Measurements from ENCODE around the gene YBX3. TPM values are rescaled to one million over a fixed set of nuclear protein-coding genes. Genes with fewer than 3 reads are reported as not detected.
A peak's percentile ranks its signal among the peaks of the same experiment; 100 is the strongest.

Gene YBX3
- total RNA-seq, 1 experiment from 2014 or later, result 55.1 TPM

DNA sequence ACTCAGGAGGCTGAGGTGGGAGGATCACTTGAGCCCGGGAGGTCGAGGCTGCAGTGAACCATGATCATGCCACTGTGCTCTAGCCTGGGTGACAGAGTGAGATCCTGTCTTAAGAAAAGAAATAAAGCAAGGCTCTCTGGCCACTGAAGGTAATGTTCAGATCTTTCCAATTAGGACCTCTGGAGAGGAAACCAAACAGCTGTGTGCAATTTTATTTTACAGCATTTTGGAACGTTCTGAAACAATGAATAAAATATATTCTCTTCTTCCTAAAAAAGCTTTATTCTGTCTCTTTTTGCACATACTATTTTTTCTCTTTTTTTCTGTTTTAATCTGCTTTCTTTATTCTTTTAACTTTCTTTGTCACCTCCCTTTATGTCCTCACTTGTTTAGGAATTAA, 5.0 kb upstream of the YBX3 start:
- no peak for DNase-seq (ENCODE audit: low read depth, low spot score)
- in situ Hi-C loops (cut with HindIII; ENCODE audit: low pct_unique_long_range_greater_than_20kb, low sequenced_read_pairs), result no loop called here

DNA sequence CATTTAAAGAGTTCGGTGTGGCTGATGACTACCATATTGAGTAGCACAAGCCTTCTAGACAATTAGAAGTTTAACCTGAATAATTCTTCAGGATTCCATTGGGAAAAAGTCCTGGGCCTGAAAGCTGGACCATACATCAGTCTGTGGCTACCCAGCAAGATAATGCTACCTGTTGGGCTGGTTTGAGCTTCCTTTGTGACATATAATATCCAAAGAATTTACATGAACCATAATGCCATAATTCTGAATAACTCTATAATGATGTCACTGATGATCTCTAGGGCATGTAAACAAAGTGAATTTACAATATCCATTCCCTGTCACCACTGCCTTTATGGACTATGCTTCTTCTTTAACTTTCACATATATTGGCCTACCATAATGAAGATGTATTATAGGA, 3.8 kb upstream of the YBX3 start:
- in situ Hi-C loops (cut with HindIII; ENCODE audit: low pct_unique_long_range_greater_than_20kb, low sequenced_read_pairs), result no loop called here
- DNase-seq (ENCODE audit: low read depth, low spot score), result no peak

DNA sequence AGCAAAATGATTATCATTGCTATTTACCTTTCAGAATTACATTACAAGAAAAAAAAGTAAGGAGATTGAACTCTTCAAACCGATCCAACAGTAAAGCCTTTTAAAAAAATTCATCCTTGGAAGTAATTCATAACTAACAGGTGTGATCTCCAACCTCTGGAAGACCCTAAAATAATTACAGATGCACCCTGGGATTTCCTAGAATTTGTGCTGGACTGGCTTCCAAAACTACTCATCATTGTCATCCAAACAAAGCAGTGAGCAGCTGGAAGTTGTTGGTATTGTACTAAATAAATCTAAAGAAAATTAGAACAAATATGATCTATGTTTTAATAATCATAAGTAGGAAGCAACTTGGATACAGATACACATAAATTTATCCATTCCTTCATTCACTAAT, 1.9 kb upstream of the YBX3 start:
- in situ Hi-C loops (cut with HindIII; ENCODE audit: low pct_unique_long_range_greater_than_20kb, low sequenced_read_pairs), result no loop called here
- no peak for DNase-seq (ENCODE audit: low read depth, low spot score)

DNA sequence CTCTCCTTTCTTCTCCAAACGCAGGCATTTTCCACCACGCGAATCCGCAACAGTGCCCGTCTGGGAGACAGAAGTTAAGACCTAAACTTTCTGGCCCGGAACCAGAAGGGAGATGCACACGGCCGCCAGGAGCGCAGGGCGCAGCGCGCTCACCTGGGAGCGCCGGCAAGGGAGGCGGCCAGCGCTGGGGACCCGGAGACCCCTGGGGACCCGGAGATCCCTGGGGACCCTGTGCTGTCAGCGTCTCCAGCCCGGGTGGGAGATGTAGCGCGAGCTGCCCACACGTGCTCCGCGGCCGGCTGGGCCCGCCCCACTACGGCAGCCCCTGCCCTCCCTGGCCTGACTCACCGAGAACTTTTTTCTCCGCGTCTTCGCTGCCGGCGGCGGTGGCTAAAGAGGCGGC, 620 bp downstream of the YBX3 start:
- DNase-seq (ENCODE audit: low read depth, low spot score), result no peak
- in situ Hi-C loops (cut with HindIII; ENCODE audit: low pct_unique_long_range_greater_than_20kb, low sequenced_read_pairs), result no loop called here

DNA sequence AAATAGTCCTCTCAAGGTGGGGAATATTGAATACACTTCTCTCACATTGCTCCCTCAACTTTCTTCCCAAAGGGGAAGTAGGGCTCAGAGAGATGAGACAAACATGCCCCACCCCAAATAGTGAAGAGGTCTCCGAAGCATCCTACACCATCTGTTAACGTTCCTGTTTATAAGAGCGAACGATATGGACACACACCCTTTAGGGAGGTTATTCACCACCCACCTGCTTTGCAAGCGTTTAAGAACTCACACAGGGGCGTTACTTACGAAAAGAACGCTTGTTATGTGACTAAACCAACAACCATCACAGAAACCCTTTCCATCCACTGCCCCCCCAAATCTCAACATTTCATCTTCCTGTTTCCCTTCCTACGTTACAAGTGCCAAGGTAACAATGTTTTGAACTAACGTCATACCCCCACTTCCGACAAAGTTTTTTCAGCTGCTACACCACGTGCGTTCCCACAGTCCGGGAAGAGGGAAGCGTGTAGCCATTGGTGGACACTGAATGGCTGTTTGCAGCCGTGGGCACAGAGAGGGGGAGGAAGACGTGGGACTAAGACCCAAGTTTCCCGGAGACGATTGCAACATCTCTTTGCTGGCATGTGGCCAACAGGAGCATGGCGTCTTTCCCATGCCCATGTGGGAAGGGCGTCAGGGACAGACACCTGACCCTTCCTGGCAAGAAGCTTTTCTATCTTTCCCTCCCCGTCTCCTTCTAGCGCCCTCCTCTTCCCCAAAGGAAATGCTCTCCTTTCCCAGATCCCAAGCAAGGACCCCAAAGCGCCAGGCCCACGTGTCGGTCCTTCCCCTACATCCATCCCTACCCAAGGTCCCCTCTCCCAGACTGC, 1.2 kb downstream of the YBX3 start:
- in situ Hi-C loops (cut with HindIII; ENCODE audit: low pct_unique_long_range_greater_than_20kb, low sequenced_read_pairs), result no loop called here
- peak; percentile 96 for DNase-seq (ENCODE audit: low read depth, low spot score)

DNA sequence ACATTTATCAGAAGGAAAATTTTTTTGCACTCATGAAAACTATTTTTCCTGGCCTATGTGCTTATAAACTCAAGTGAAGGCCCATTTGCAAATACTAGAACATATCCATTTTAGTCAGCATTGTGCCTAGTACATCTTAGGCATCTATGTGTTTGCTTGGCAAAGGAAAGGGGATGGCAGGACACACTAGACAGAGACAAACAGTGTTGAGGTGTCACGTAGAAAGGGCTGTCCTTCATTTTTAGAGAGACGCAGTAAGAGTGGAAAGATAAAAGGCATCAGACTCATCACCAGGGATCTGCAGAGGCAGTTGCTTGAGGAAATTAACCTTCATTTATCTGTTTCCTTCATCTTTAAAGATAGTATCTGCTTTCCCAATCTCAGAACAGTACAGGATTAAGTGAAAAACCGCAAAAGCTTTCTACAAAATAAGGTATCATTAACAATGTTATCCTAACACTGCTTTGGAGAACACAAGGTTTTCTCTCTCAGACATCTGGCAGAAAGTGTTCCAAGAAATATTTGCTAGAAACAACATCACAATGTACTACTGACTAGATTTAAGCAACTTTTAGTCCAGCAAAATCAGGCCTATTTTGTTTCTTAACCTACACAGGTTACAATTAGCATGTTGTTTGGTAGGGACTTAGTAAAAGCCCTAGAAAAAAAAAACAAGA, 2.0 kb downstream of the YBX3 start:
- DNase-seq (ENCODE audit: low read depth, low spot score), result no peak
- in situ Hi-C loops (cut with HindIII; ENCODE audit: low pct_unique_long_range_greater_than_20kb, low sequenced_read_pairs), result no loop called here

DNA sequence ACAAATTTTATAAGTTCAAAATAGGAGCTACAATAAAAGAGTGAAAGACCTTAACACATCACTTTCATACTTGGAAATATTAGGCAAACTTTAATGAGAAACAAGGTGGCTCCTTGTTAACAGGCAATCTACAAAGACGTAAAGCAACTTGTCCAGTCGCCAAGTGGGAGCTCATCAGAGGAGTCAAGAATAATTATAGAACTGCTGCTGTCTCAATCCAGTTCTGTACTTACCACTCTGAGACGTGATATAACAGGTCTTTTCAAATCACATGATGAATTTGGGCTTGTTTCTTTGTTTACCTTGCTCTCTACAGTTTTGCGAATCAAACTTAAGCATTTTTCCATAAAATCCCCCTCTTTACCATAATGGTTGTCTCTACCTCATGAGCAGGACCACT, 3.6 kb downstream of the YBX3 start:
- no peak for DNase-seq (ENCODE audit: low read depth, low spot score)
- in situ Hi-C loops (cut with HindIII; ENCODE audit: low pct_unique_long_range_greater_than_20kb, low sequenced_read_pairs), result no loop called here

DNA sequence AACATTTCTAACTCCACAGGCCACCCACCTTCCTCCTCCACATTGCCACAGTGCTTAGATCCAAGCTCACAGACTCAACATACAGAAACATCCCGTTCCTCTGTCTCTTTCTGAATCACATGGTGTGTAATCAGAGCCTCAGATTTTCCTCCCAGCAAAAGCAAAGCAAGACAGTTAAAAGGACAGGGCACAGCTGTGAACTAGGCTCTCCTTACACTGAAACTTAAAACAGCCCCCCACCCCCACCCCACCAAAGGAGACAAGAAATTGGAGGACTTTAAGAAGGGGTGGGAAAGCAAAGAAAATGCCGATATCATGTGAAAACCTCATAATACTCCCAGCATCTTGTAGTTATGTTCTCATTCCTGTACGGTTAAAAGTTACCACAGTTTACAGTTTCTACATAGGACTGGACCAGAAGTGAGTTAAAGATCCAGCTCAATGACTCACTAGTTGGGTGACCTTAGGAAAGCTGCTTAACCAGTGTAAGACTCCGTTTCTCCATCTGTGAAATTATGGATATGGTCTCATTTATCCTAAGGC, 4.8 kb downstream of the YBX3 start:
- in situ Hi-C loops (cut with HindIII; ENCODE audit: low pct_unique_long_range_greater_than_20kb, low sequenced_read_pairs), result no loop called here
- peak; percentile 40 for DNase-seq (ENCODE audit: low read depth, low spot score)

DNA sequence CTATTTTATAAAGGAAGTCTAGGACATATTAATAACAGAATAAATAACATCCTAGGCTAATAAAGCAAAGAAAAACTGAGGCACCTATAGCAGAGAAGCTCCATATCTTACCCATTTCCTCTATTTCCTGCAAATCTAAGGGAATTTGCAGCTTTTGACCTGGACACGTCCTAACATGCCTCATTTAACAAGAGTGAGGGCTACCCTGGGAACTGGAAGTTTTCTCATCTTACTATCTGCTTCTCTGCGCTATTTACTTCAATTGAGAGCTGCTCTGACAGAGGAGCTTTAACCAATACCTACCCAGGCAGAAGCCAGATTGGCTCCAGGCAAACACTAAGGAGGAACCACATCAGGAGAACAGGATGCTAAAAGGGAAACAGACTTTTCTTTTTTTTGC, 5.7 kb downstream of the YBX3 start:
- in situ Hi-C loops (cut with HindIII; ENCODE audit: low pct_unique_long_range_greater_than_20kb, low sequenced_read_pairs), result no loop called here
- DNase-seq (ENCODE audit: low read depth, low spot score), result no peak

DNA sequence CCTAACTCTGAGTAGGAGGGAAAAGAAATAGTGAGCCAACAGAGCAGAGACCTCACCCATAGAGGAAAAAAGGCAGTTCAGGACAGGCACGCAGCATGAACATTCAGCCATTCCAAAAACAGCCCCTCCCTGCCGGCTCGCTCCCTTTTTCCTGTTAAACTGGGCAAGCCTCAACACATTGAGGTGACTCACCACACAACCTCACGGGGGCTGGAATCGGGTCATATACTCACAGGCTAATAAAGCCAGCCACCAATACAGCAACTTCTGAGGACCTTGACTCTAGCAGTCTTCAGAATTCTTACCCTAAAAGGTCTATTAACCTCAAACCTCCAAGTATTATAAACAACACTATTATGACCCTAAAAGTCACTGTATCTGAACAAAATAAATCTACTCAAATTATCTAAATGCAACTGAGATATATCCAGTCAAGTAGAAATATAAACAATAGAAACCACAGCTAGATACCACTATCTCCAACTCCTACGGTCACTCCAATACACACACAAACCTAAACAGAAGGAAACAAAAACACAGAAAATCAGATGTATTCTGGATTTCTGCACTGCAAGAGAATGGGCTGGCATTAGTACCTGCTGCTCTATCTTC, 6.3 kb downstream of the YBX3 start:
- no peak for DNase-seq (ENCODE audit: low read depth, low spot score)
- in situ Hi-C loops (cut with HindIII; ENCODE audit: low pct_unique_long_range_greater_than_20kb, low sequenced_read_pairs), result no loop called here

DNA sequence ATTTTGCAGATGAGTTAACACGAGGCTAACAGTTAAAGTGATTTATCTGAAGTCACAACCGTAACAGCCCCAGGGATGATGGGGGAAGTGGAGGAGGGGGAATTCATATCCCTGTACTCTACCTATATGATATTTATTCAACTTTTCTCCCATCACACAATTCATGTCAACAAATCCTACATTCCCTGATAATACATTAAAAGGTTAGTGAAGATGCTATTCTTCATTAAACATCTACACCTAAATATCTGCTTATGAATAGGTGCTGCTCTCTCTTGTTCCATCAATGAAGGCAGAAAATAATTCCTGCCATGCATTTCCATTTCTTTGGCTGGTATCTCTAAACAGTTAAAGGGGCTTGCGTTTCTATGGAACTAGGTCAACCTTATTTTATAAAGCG, 6.8 kb downstream of the YBX3 start:
- in situ Hi-C loops (cut with HindIII; ENCODE audit: low pct_unique_long_range_greater_than_20kb, low sequenced_read_pairs), result no loop called here
- DNase-seq (ENCODE audit: low read depth, low spot score), result no peak

DNA sequence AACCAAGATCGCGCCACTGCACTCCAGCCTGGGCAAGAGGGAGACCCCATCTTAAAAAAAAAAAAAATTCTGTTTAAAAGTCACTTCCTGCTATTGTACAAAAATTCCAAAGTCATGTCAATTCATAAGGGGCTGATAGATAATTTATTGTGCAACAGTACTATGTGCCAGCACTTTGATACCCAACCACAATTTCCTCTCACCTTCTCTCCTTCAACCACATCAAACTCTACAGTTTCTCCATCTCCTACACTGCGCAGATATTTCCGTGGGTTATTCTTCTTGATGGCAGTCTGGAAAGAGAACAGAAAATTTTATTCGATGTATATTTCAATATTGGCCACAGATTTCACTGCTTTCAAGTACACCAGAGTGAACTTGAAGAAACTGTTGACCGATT, 7.6 kb downstream of the YBX3 start:
- DNase-seq (ENCODE audit: low read depth, low spot score), result no peak

DNA sequence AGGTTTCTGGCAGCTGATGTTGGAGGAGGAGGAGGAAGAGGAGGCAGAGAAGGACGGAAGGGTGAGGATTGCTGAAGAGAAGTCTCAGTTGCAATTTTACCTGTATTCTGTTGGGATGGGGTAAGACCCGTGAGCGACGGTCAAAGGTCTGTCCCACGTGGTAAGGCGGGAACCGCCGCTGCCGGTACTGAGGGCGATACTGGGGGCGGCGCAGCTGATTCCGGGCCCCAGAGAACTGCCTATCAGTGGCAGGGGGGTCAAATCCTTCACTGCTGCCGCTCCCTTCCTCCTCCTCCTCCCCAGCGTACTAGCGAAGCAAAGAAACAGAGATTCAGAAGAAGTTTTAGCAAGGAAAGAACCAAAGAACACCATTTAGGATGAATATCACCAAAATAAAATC, 13.3 kb downstream of the YBX3 start:
- no peak for DNase-seq (ENCODE audit: low read depth, low spot score)
- in situ Hi-C loops (cut with HindIII; ENCODE audit: low pct_unique_long_range_greater_than_20kb, low sequenced_read_pairs), result no loop called here

More for the DNA sequence above, 7.6 kb downstream of the YBX3 start:
- in situ Hi-C loops (cut with HindIII; ENCODE audit: low pct_unique_long_range_greater_than_20kb, low sequenced_read_pairs), result no loop called here

DNA sequence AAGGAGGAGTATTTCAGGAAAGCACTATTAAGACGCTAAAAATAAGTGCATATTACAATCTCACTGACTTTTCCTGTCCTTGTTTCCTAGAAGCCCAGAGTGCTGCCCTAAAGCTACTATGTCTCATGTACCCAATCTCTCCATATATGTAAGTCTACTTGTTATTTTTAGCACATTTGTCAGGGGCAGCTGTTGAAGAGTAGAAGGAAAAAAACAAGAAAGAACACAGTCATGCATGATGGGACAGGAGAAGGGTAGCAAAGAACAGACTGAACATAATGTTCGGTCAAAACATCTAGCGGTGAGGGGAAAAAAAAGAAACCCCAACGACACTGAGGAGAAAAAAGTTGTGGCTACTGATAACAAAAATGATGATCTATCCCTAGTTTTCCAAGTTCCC, 14.3 kb downstream of the YBX3 start:
- in situ Hi-C loops (cut with HindIII; ENCODE audit: low pct_unique_long_range_greater_than_20kb, low sequenced_read_pairs), result no loop called here
- no peak for DNase-seq (ENCODE audit: low read depth, low spot score)

DNA sequence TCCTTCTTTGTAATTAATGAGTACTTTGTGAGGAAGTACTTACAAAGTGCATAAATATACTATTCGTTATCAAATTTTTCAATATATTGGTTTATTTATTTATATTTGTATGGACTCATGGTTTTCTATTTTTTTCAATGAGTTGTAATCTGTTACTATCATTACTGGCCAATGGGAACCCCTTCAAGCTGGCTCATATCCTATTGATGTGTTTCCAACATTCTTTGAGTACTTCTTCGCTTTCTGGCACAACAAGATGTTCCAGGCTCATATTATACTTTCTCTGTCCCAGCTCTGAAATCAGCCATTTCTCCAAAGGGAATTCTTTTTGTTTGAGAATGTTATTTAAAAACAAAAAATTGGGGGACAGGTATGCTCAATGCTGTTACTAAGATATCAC, 17.5 kb downstream of the YBX3 start:
- in situ Hi-C loops (cut with HindIII; ENCODE audit: low pct_unique_long_range_greater_than_20kb, low sequenced_read_pairs), result no loop called here
- DNase-seq (ENCODE audit: low read depth, low spot score), result no peak

DNA sequence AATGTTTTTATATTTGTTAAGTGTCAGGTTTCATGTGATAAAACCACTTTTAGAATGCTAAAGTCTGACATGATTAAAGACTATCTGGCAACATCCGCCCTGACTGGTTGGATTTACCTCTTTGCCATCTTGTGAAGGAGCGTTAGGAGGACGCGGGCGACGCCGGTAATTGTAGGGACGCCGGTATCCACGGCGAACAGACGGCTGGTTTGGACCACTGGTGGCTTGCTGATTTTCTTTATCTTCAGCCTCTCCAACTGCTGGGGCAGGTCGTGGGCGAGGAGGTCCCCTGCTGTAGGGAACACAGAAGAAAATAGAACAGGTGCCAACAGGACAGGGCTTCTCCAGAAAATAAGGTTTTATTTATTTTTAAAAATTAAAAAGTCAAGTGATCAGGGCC, 21.3 kb downstream of the YBX3 start:
- in situ Hi-C loops (cut with HindIII; ENCODE audit: low pct_unique_long_range_greater_than_20kb, low sequenced_read_pairs), result no loop called here
- DNase-seq (ENCODE audit: low read depth, low spot score), result no peak

DNA sequence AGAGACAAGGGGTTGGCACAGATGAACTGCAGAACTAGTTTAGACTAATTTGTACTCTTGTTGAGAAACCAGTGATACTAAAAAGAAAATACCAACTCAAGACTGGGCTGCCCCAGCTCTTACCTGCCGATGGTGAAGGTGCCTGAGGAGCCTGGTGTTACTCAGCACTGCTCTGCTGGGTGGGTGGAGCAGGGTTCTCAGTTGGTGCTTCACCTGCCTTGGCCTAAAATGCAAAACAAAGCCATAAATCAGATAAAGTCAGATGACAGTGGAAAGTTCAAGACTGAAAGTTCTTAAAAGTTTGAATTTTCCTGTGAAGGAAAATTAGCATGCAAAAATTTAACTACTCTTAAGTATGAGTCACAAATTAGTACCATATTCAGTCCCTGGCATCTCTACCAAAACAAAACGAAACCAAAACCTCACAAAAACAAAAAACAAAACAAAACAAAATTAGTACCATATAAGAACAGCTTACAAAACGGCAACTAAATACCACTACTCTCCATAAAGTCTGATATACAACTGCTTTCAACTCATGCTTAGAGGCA, 21.9 kb downstream of the YBX3 start:
- DNase-seq (ENCODE audit: low read depth, low spot score), result no peak
- in situ Hi-C loops (cut with HindIII; ENCODE audit: low pct_unique_long_range_greater_than_20kb, low sequenced_read_pairs), result no loop called here

DNA sequence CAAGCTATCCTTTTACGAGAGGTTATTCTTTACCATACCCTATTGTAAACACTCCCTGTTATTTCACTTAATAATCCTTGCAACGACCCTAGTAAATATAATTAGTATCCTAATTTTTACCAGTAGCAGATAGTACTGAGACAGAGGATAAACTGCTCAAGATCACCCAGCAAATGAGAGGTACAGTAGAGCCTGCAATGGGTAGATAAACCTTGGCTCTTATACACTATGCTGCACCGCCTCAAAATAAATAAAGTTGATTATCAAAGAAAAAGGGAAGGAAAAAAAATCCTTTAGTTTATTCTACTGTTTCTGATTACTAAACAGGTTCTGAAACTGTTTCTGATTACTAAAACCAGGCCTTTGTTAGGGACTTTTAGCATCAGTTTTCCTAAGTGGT, 22.5 kb downstream of the YBX3 start:
- no peak for DNase-seq (ENCODE audit: low read depth, low spot score)
- in situ Hi-C loops (cut with HindIII; ENCODE audit: low pct_unique_long_range_greater_than_20kb, low sequenced_read_pairs), result no loop called here
